H1 (cell line): Measurements from ENCODE around the gene GANAB. TPM values are rescaled to one million over a fixed set of nuclear protein-coding genes. Genes with fewer than 3 reads are reported as not detected.

ENCODE experiments used
- CTCF ChIA-PET: fragments of 300-600 bp; sonication (Branson Sonifier 250); formaldehyde crosslinking; loops from one replicate; lab custom pipeline; 2021; ENCODE audit not compliant: partially characterized antibody; lab: Charles Lee
- POLR2A ChIA-PET: fragments of 300-600 bp; sonication (Branson Sonifier 250); formaldehyde crosslinking; loops from one replicate; lab custom pipeline; 2021; ENCODE audit warnings: inconsistent platforms; ENCODE audit not compliant: partially characterized antibody; lab: Charles Lee
- DNase-seq, 2 experiments: peaks; one replicate each; pipeline versions ENCODE4 v3.0.0 to v3.0.0-alpha.2; 2010 to 2022; ENCODE audit warnings: low spot score in 2 of 2, low read depth in 1 of 2, mixed read lengths in 1 of 2
- FAIRE-seq: peaks from 2 replicates; lab custom pipeline; 2011; peaks lifted over from hg19 to GRCh38; lab: Jason Lieb, UNC
- H2AFZ ChIP-seq: 2 replicates; pipeline ENCODE4 v1.8.1; 2012; ENCODE audit warnings: low read length, inconsistent platforms
- H2AK5ac ChIP-seq: 2 replicates; pipeline ENCODE4 v1.6.1; 2013; ENCODE audit warnings: low read depth, low read length
- H2BK120ac ChIP-seq: replicated peaks from 2 replicates; pipeline ENCODE3; 2013; ENCODE audit warnings: low read depth, low read length, inconsistent platforms
- H2BK12ac ChIP-seq: 2 replicates; pipeline ENCODE4 v1.6.1; 2013; ENCODE audit warnings: low read depth, low read length
- H2BK15ac ChIP-seq: 2 replicates; pipeline ENCODE4 v1.6.1; 2013; ENCODE audit warnings: low read length
- H2BK20ac ChIP-seq: 2 replicates; pipeline ENCODE4 v1.6.1; 2013; ENCODE audit warnings: low read length
- H2BK5ac ChIP-seq: 2 replicates; pipeline ENCODE4 v1.6.1; 2013; ENCODE audit warnings: low read depth, low read length
- H3K14ac ChIP-seq: 2 replicates; pipeline ENCODE4 v1.6.1; 2013; ENCODE audit warnings: inconsistent platforms; ENCODE audit not compliant: insufficient read length
- H3K18ac ChIP-seq: 2 replicates; pipeline ENCODE4 v1.6.1; 2013; ENCODE audit warnings: low read length; ENCODE audit errors: extremely low read depth
- H3K23ac ChIP-seq: 2 replicates; pipeline ENCODE4 v1.6.1; 2013; ENCODE audit warnings: inconsistent platforms; ENCODE audit not compliant: insufficient read length
- H3K23me2 ChIP-seq: 2 replicates; pipeline ENCODE4 v1.6.1; 2013; ENCODE audit warnings: low read depth, low read length
- H3K27ac ChIP-seq: 2 replicates; pipeline ENCODE4 v1.6.1; 2011; ENCODE audit warnings: low read depth, low read length, inconsistent platforms
- H3K27me3 ChIP-seq, 4 experiments: replicated peaks in 1 of 4; 1 replicate in 1 of 4; 2 replicates in 3 of 4; pipeline versions ENCODE4 v1.6.1 to v1.8.1; 2011 to 2013; ENCODE audit warnings: low read length in 3 of 4, mild to moderate bottlenecking in 3 of 4, inconsistent platforms in 2 of 4, mixed read lengths in 2 of 4, moderate library complexity in 1 of 4; ENCODE audit not compliant: control insufficient read depth in 3 of 4, insufficient read depth in 3 of 4; ENCODE audit errors: extremely low read depth in 1 of 4
- H3K36me3 ChIP-seq, 4 experiments: 2 replicates each; pipeline versions ENCODE4 v1.6.1 to v1.8.1; 2011 to 2013; ENCODE audit warnings: mild to moderate bottlenecking in 4 of 4, low read length in 3 of 4, moderate library complexity in 2 of 4, control low read depth in 1 of 4, inconsistent platforms in 1 of 4; ENCODE audit not compliant: insufficient read depth in 4 of 4, control insufficient read depth in 2 of 4
- H3K4ac ChIP-seq: replicated peaks from 2 replicates; pipeline ENCODE3; 2013; ENCODE audit warnings: low read length, low read depth, mixed read lengths, inconsistent platforms; ENCODE audit not compliant: insufficient read length
- H3K4me1 ChIP-seq, 4 experiments: replicated peaks in 1 of 4; 1 replicate in 1 of 4; 2 replicates in 3 of 4; pipeline versions ENCODE4 v1.6.1 to v1.8.1; 2011 to 2013; ENCODE audit warnings: low read length in 3 of 4, inconsistent platforms in 2 of 4, mixed read lengths in 1 of 4; ENCODE audit not compliant: insufficient read depth in 4 of 4, control insufficient read depth in 3 of 4
- H3K4me2 ChIP-seq, 2 experiments: 2 replicates each; pipeline versions ENCODE4 v1.6.1 to v1.8.1; 2011 to 2013; ENCODE audit warnings: low read depth in 2 of 2, low read length in 2 of 2, control low read depth in 1 of 2, inconsistent platforms in 1 of 2, mild to moderate bottlenecking in 1 of 2; ENCODE audit not compliant: insufficient read depth in 1 of 2
- H3K4me3 ChIP-seq, 4 experiments: fragments of 200-600, 300-600 bp in 1 of 4; sonication (generic), shearing (Covaris generic), sonication (Bioruptor Twin) in 1 of 4; 2 replicates each; pipeline versions ENCODE4 v1.5.1 to v1.8.1; 2011 to 2016; ENCODE audit warnings: low read length in 4 of 4, low read depth in 3 of 4, control low read depth in 2 of 4, inconsistent platforms in 2 of 4, mild to moderate bottlenecking in 2 of 4, mixed read lengths in 1 of 4, moderate library complexity in 1 of 4; ENCODE audit not compliant: insufficient read depth in 2 of 4; ENCODE audit errors: extremely low read depth in 1 of 4
- H3K56ac ChIP-seq: replicated peaks from 2 replicates; pipeline ENCODE3; 2013; ENCODE audit warnings: low read depth, mild to moderate bottlenecking, mixed read lengths, low read length, inconsistent platforms; ENCODE audit not compliant: insufficient read length
- H3K79me1 ChIP-seq: 2 replicates; pipeline ENCODE4 v1.6.1; 2013; ENCODE audit warnings: low read depth, low read length, control low read depth
- H3K79me2 ChIP-seq, 2 experiments: 2 replicates each; pipeline versions ENCODE4 v1.6.1 to v1.8.1; 2012 to 2013; ENCODE audit warnings: low read length in 2 of 2, mild to moderate bottlenecking in 2 of 2, inconsistent platforms in 1 of 2; ENCODE audit not compliant: insufficient read depth in 2 of 2, control insufficient read depth in 1 of 2
- H3K9ac ChIP-seq, 4 experiments: replicated peaks in 1 of 4; 1 replicate in 1 of 4; 2 replicates in 3 of 4; pipeline versions ENCODE4 v1.6.1 to v1.8.1; 2011 to 2013; ENCODE audit warnings: low read depth in 3 of 4, low read length in 3 of 4, control low read depth in 2 of 4, mild to moderate bottlenecking in 2 of 4, moderate library complexity in 2 of 4, inconsistent platforms in 1 of 4; ENCODE audit errors: extremely low read depth in 1 of 4
- H3K9me3 ChIP-seq, 2 experiments: 2 replicates each; pipeline versions ENCODE4 v1.6.1 to v1.8.1; 2012 to 2013; ENCODE audit warnings: mild to moderate bottlenecking in 2 of 2, moderate library complexity in 2 of 2, control low read depth in 1 of 2, inconsistent platforms in 1 of 2, low read depth in 1 of 2, low read length in 1 of 2, mixed read lengths in 1 of 2; ENCODE audit not compliant: insufficient read depth in 2 of 2
- H4K20me1 ChIP-seq, 2 experiments: replicated peaks in 1 of 2; 2 replicates each; pipeline versions ENCODE3 to v1.8.1; 2011 to 2013; ENCODE audit warnings: inconsistent platforms in 2 of 2, low read length in 2 of 2, mild to moderate bottlenecking in 1 of 2; ENCODE audit not compliant: insufficient read depth in 2 of 2, control insufficient read depth in 1 of 2
- H4K5ac ChIP-seq: 2 replicates; pipeline ENCODE4 v1.6.1; 2013; ENCODE audit warnings: low read length, low read depth, mixed read lengths, inconsistent platforms; ENCODE audit not compliant: insufficient read length
- H4K8ac ChIP-seq: 2 replicates; pipeline ENCODE4 v1.8.0; 2013; ENCODE audit warnings: mild to moderate bottlenecking, moderate library complexity, low read length, inconsistent platforms; ENCODE audit not compliant: insufficient read depth; ENCODE audit errors: extremely low read depth
- H4K91ac ChIP-seq: replicated peaks from 2 replicates; pipeline ENCODE3; 2013; ENCODE audit warnings: low read length, mixed read lengths, inconsistent platforms; ENCODE audit not compliant: insufficient read length
- JUND ChIP-seq: IDR thresholded peaks from 2 replicates; pipeline ENCODE4 v1.6.1; 2011; ENCODE audit warnings: mild to moderate bottlenecking, improper control_type of control experiment, low read length
- KDM1A ChIP-seq: fragments of 200-600, 300-600 bp; sonication (generic); IDR thresholded peaks from 2 replicates; pipeline ENCODE4 v1.7.1; 2016; ENCODE audit warnings: mild to moderate bottlenecking, low read length, borderline replicate concordance
- MAFK ChIP-seq: IDR thresholded peaks from 2 replicates; pipeline ENCODE4 v1.6.1; 2012; ENCODE audit warnings: low read depth, mild to moderate bottlenecking, improper control_type of control experiment, low read length
- SP1 ChIP-seq: IDR thresholded peaks from 2 replicates; pipeline ENCODE4 v1.6.1; 2011; ENCODE audit warnings: low read depth, low read length
- SP2 ChIP-seq: IDR thresholded peaks from 2 replicates; pipeline ENCODE4 v1.6.1; 2012; ENCODE audit warnings: mild to moderate bottlenecking, low read length, inconsistent platforms
- TAF1 ChIP-seq: IDR thresholded peaks from 2 replicates; pipeline ENCODE4 v1.6.1; 2011; ENCODE audit warnings: mild to moderate bottlenecking, low read depth, low read length
- TBP ChIP-seq: IDR thresholded peaks from 2 replicates; pipeline ENCODE4 v1.6.1; 2011; ENCODE audit warnings: low read depth, low read length, improper control_type of control experiment
- WGBS, 2 experiments: shearing (Covaris generic) in 1 of 2; methylation state at CpG; one replicate each; pipeline versions ENCODE4 v1.1.6 to v1.1.7; 2013 to 2015; ENCODE audit warnings: low lambda C conversion rate in 2 of 2, mixed read lengths in 2 of 2, inconsistent platforms in 1 of 2, low coverage in 1 of 2, missing lambda C conversion rate in 1 of 2; ENCODE audit not compliant: insufficient replicate concordance in 2 of 2, insufficient coverage in 1 of 2, insufficient read length in 1 of 2; ENCODE audit errors: extremely low coverage in 1 of 2, missing lambda C conversion rate in 1 of 2; 5-methylcytosine and 5-hydroxymethylcytosine counted together
- polyA plus RNA-seq, 7 experiments: library from polyadenylated mRNA; depleted of rRNA in 3 of 7; stranded (reverse) in 5 of 7; unstranded in 2 of 7; fragments of >200 nt in 5 of 7; fragments of 200-250 nt in 2 of 7; gene quantifications; 1 replicate in 5 of 7; 2 replicates in 1 of 7; 4 replicates in 1 of 7; pipeline versions ENCODE4 v1.2.1 to v1.2.3, GENCODE V29; 2011 to 2013; ENCODE audit warnings: missing spikeins in 2 of 7, mixed read lengths in 2 of 7
- total RNA-seq: library from RNA; stranded (reverse); fragmentation: NEBNext Ultra II Directional; extraction: Animal tissue kit (Norgen Biotek cat#: 25700); gene quantifications from 2 replicates; pipeline ENCODE4 v1.2.1, GENCODE V29; 2021

Gene GANAB
- total and polyA plus RNA-seq, 2 of the 8 experiments (the other 6 are each of a cell fraction or from before 2014, with no cell fraction given), result 289 to 330 TPM

- Histone ChIP-seq H3K18ac (peak overlapping the region; percentile 83), H4K91ac (peak overlapping the region; percentile 44), H3K4ac (no peak overlapping the region), H3K23ac (no peak overlapping the region), H3K27ac (no peak overlapping the region; the same call in 1 of the 2 replicates), H3K79me2 (no peaks in the 10 kb centered on the region), H4K20me1 (no peaks in the 10 kb centered on the region), H2BK5ac (peak overlapping the region; percentile 71; the same call in 1 of the 2 replicates), H2BK15ac (no peak overlapping the region), H3K23me2 (peaks cover 4% of the 10 kb centered on the region; the same call in 1 of the 2 replicates), H2AK5ac (no peak overlapping the region), H3K4me3 (peak overlapping the region; percentile 59 to 87 (median 83)), H2BK12ac (0 out of 2 replicates have a peak overlapping the region, but pooled peaks have one; percentile 27), H4K5ac (peak overlapping the region; percentile 48), H3K56ac (peak overlapping the region; percentile 43), H3K4me2 (peak overlapping the region; percentile 66 to 68), H2AFZ (no peak overlapping the region), H3K9ac (peak overlapping the region; percentile 51 to 82 (median 77)), H3K9me3 (no peaks in the 10 kb centered on the region), H3K14ac (no peak overlapping the region), H2BK120ac (no peak overlapping the region), H2BK20ac (no peak overlapping the region), H3K36me3 (peaks cover 7 to 11% (median 9%) of the 10 kb centered on the region in 4 experiments), H3K27me3 (no peaks in the 10 kb centered on the region), H3K4me1 (peaks cover 0 to 5% (median 0%) of the 10 kb centered on the region in 4 experiments; a peak in 1 of 7 replicates), H3K79me1 (no peaks in the 10 kb centered on the region), H4K8ac (no peak overlapping the region)
- POLR2A ChIA-PET, result interaction anchor here (0.8 to 8.6 kb wide), 34 partner anchors 8 to 220 kb away, joined by 3 to 83 read pairs (median 4); partner anchors contain the start of genes C11orf98, CSKMT, EML3 and GANAB
- FAIRE-seq (no peak), DNase-seq (no peak)
- WGBS, 2 experiments, result 43% methylated on average over 8 of the region's 8 CpGs; no CpG with 5 or more reads in 1 of the 2 experiments
- CTCF ChIA-PET, result interaction anchor here (0.9 to 3.5 kb wide), 9 partner anchors 8 to 226 kb away, joined by 3 to 25 read pairs (median 4); partner anchors contain the start of genes C11orf98, CSKMT, EML3 and ROM1
- no peak for TF ChIP-seq JUND
- TF ChIP-seq SP2, result no peak
- TF ChIP-seq KDM1A, result no peak
- TF ChIP-seq MAFK, result no peak
- no peak for TF ChIP-seq SP1
- TF ChIP-seq TAF1, result no peak
- no peak for TF ChIP-seq TBP
These were observed 25.3 kb downstream of the GANAB start for GRCh38 chr11:62621027-62621566.
